CD4-positive, alpha-beta T cell (primary cell): Measurements from ENCODE around the gene CDK5RAP2. TPM values are rescaled to one million over a fixed set of nuclear protein-coding genes. Genes with fewer than 3 reads are reported as not detected.

ENCODE experiments used
- ATAC-seq: fragments of 200-7000 bp; cut with Tn5 transposase; one replicate; pipeline ENCODE4 v1.10.0; 2022; ENCODE audit warnings: mild to moderate bottlenecking; ENCODE audit not compliant: poor library complexity
- CTCF ChIA-PET: fragments of 350-600 bp; sonication (Branson Sonifier 250); formaldehyde crosslinking; loops from one replicate; lab custom pipeline; 2021; ENCODE audit warnings: antibody characterized with exemption, inconsistent platforms; lab: Charles Lee
- POLR2A ChIA-PET: fragments of 350-600 bp; sonication (Branson Sonifier 250); formaldehyde crosslinking; loops from one replicate; lab custom pipeline; 2021; ENCODE audit warnings: antibody characterized with exemption, inconsistent platforms; lab: Charles Lee
- DNase-seq, 14 experiments: peaks; one replicate each; pipeline ENCODE4 v3.0.0-alpha.2; 2013 to 2020; ENCODE audit warnings: mixed read lengths in 2 of 14
- H3K27ac ChIP-seq, 2 donors: one replicate each; pipeline versions ENCODE4 v1.5.1 to v1.7.0; 2013; ENCODE audit warnings: low read length in 2 of 2, low read depth in 1 of 2, mild to moderate bottlenecking in 1 of 2
- H3K27me3 ChIP-seq, 2 experiments: 1 replicate in 1 of 2; 2 replicates in 1 of 2; pipeline versions ENCODE4 v1.6.1 to v1.7.0; 2013; ENCODE audit warnings: low read length in 2 of 2, control low read depth in 1 of 2, mild to moderate bottlenecking in 1 of 2, moderate library complexity in 1 of 2; ENCODE audit not compliant: insufficient read depth in 2 of 2, control insufficient read depth in 1 of 2
- H3K36me3 ChIP-seq: one replicate; pipeline ENCODE4 v1.6.1; 2013; ENCODE audit warnings: low read length, control low read depth; ENCODE audit not compliant: insufficient read depth
- H3K4me1 ChIP-seq: one replicate; pipeline ENCODE4 v1.6.1; 2013; ENCODE audit warnings: low read length, control low read depth; ENCODE audit not compliant: insufficient read depth
- H3K4me3 ChIP-seq: one replicate; pipeline ENCODE4 v1.5.1; 2013; ENCODE audit warnings: mild to moderate bottlenecking, low read length, moderate library complexity
- H3K9me3 ChIP-seq, 2 experiments: 1 replicate in 1 of 2; 2 replicates in 1 of 2; pipeline versions ENCODE4 v1.6.1 to v1.7.0; 2013; ENCODE audit warnings: low read length in 2 of 2, mild to moderate bottlenecking in 2 of 2, control low read depth in 1 of 2, moderate library complexity in 1 of 2; ENCODE audit not compliant: control insufficient read depth in 1 of 2, insufficient read depth in 1 of 2
- H3K27ac Mint-ChIP-seq: one replicate; pipeline ENCODE4 v1.8.0; 2020; ENCODE audit warnings: mixed read lengths
- H3K27me3 Mint-ChIP-seq: one replicate; pipeline ENCODE4 v1.8.0; 2021; ENCODE audit warnings: mixed read lengths
- H3K36me3 Mint-ChIP-seq: one replicate; pipeline ENCODE4 v1.8.0; 2021; ENCODE audit warnings: low read depth, mixed read lengths
- H3K4me1 Mint-ChIP-seq: one replicate; pipeline ENCODE4 v1.8.0; 2021; ENCODE audit warnings: low read depth, mixed read lengths
- H3K4me3 Mint-ChIP-seq: one replicate; pipeline ENCODE4 v1.8.0; 2020; ENCODE audit warnings: mild to moderate bottlenecking, mixed read lengths
- H3K9me3 Mint-ChIP-seq: one replicate; pipeline ENCODE4 v1.8.0; 2020; ENCODE audit warnings: mixed read lengths
- intact Hi-C, 2 experiments: fragments of 100-400 bp; cut with DNase I in 1 of 2; cut with micrococcal nuclease in 1 of 2; formaldehyde crosslinking; loops; one replicate each; pipeline versions ENCODE4 v1.15.1 to v1.9.0; 2023 to 2025; cut with DNase I, micrococcal nuclease
- total RNA-seq, 174 experiments: library from RNA in 2 of 174; stranded (reverse) in 2 of 174; gene quantifications; one replicate each; pipeline ENCODE4 v1.2.3 and lab custom pipeline; 2021 to 2026
- TF ChIP-seq, protein P1 (sequence below): fragments of 200-600 bp; IDR thresholded peaks from one replicate; pipeline ENCODE4 v1.8.0; 2022; ENCODE audit warnings: antibody characterized with exemption, mild to moderate bottlenecking

Gene CDK5RAP2
- total RNA-seq, 2 experiments from 2014 or later, result 55.0 to 56.0 TPM

- no peaks in the 10 kb centered on the region for H3K27me3 ChIP-seq
- CTCF ChIA-PET, result no interaction called here
- H3K4me3 ChIP-seq, result no peak overlapping the region
- no peaks in the 10 kb centered on the region for H3K9me3 ChIP-seq
- no peaks in the 10 kb centered on the region for H3K9me3 Mint-ChIP-seq
- DNase-seq (peak in 2 of 14 experiments; percentile 11 to 24), ATAC-seq (no peak)
- no peak overlapping the region for H3K4me3 Mint-ChIP-seq
- H3K4me1 Mint-ChIP-seq, result no peaks in the 10 kb centered on the region
- no peak overlapping the region for H3K27ac ChIP-seq
- intact Hi-C loops, result no loop called here
- H3K27me3 Mint-ChIP-seq, result no peaks in the 10 kb centered on the region
- no peaks in the 10 kb centered on the region for H3K4me1 ChIP-seq
- peaks cover 89% of the 10 kb centered on the region for H3K36me3 Mint-ChIP-seq
- POLR2A ChIA-PET, result no interaction called here
- H3K36me3 ChIP-seq, result peaks cover 53% of the 10 kb centered on the region
- TF ChIP-seq, protein P1, sequence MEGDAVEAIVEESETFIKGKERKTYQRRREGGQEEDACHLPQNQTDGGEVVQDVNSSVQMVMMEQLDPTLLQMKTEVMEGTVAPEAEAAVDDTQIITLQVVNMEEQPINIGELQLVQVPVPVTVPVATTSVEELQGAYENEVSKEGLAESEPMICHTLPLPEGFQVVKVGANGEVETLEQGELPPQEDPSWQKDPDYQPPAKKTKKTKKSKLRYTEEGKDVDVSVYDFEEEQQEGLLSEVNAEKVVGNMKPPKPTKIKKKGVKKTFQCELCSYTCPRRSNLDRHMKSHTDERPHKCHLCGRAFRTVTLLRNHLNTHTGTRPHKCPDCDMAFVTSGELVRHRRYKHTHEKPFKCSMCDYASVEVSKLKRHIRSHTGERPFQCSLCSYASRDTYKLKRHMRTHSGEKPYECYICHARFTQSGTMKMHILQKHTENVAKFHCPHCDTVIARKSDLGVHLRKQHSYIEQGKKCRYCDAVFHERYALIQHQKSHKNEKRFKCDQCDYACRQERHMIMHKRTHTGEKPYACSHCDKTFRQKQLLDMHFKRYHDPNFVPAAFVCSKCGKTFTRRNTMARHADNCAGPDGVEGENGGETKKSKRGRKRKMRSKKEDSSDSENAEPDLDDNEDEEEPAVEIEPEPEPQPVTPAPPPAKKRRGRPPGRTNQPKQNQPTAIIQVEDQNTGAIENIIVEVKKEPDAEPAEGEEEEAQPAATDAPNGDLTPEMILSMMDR, result no peak
- H3K27ac Mint-ChIP-seq, result no peak overlapping the region
These were observed 98.1 kb downstream of the CDK5RAP2 start for GRCh38 chr9:120481846-120482245.

DNA sequence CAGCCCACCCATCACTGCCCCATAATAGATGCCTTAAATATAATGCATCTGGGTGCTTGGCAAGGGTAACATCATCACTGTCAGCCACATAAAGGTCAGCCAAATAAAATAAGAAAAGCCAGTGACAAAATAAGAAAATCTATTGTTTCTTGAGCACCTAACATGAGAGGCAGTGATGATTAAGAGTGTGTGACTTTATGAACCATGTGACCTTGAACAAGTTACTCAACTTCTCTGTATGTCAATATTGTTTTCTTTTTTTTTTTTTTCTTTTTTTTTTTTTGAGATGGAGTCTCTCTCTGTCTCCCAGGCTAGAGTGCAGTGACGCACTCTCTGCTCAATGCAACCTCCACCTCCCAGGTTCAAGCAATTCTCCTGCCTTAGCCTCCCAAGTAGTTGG is 98.7 kb downstream of the CDK5RAP2 start:
- no peak for ATAC-seq
- TF ChIP-seq, protein P1, result no peak

DNA sequence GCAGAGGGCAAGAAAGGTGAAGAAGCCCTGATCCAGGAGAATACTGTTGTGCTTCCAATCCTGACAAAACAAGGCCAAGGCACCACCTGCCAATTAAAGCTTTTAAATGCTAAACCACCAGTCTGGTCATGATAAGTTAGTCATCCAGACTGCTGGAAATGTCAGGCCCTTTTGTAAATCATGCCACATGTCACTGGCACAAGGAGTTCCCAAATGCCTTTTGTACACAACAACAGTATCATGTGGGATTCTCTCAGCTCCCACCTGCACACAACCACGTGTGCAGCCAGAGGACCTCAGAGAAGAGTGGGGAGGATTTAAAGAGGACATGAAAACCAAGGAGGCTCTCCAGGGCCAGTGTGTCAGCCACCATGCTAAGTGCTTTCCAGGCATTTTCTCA is 99.3 kb downstream of the CDK5RAP2 start:
- Histone ChIP-seq H3K4me3 (no peak overlapping the region), H3K9me3 (no peaks in the 10 kb centered on the region), H3K4me1 (no peaks in the 10 kb centered on the region), H3K27ac (no peak overlapping the region), H3K36me3 (peaks cover 52% of the 10 kb centered on the region), H3K27me3 (no peaks in the 10 kb centered on the region)
- peaks cover 89% of the 10 kb centered on the region for H3K36me3 Mint-ChIP-seq
- intact Hi-C loops, result no loop called here
- no peaks in the 10 kb centered on the region for H3K9me3 Mint-ChIP-seq
- ChIA-PET CTCF (no interaction called here), POLR2A (no interaction called here)
- TF ChIP-seq, protein P1, result no peak
- no peaks in the 10 kb centered on the region for H3K4me1 Mint-ChIP-seq
- ATAC-seq (no peak), DNase-seq (no peak)
- H3K27me3 Mint-ChIP-seq, result no peaks in the 10 kb centered on the region
- H3K4me3 Mint-ChIP-seq, result no peak overlapping the region
- H3K27ac Mint-ChIP-seq, result no peak overlapping the region

More for the DNA sequence above, 98.7 kb downstream of the CDK5RAP2 start:
- DNase-seq, result no peak
- Histone ChIP-seq H3K4me1 (no peaks in the 10 kb centered on the region), H3K27me3 (no peaks in the 10 kb centered on the region), H3K36me3 (peaks cover 52% of the 10 kb centered on the region), H3K9me3 (no peaks in the 10 kb centered on the region), H3K27ac (no peak overlapping the region), H3K4me3 (no peak overlapping the region)
- CTCF ChIA-PET, result no interaction called here
- Mint-ChIP-seq H3K27me3 (no peaks in the 10 kb centered on the region), H3K4me1 (no peaks in the 10 kb centered on the region), H3K36me3 (peaks cover 89% of the 10 kb centered on the region), H3K27ac (no peak overlapping the region), H3K9me3 (no peaks in the 10 kb centered on the region), H3K4me3 (no peak overlapping the region)
- intact Hi-C loops, result no loop called here
- POLR2A ChIA-PET, result no interaction called here
